ENCODE measurements around the gene NXPE3. TPM values are rescaled to one million over a fixed set of nuclear protein-coding genes. Genes with fewer than 3 reads are reported as not detected.

The NXPE3 gene
- polyA plus RNA-seq, 1 donor from 2014 or later = 6.6 TPM

DNA sequence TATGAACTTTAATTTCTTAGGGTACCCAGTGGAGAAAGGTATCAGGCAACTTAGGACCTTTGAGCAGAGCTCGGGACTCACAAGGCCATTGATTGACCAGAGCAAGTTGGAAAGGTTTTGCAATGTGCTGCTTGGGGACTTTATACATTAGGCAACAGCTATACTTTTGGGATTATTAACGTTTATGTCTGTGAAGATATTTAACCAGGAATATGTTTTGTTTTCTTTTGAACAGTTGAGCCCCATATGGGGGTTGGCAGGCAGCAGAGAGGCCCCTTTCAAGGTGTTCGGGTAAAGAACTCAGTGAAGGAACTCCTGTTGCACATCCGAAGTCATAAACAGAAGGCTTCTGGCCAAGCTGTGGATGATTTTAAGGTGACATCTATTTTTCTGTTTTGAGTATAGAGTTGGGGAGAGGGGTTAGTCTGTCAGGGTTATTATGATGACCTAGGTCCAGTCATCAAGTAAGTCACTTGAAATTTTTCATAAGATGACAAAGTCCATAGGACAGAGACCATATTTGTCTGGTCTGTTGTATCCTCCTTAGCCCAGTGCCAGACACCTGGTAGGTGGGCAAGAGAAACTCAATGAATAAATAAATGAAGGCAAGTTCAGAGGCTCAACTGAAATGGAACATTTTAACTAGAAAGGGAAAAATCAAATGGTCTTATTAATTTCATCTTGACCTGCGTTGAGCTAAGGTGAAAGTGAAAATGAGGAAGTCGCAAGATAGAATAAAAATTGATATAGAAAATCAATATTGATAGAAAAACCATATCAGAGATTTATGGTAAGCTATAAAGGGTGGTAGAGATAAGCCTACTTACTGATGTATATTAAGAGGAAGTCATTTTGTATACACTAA, 73.1 kb downstream of the NXPE3 start:
- H3K4me3 ChIP-seq (ENCODE audit: low read length) = no peak overlapping the region
- no peaks in the 10 kb centered on the region for H4K20me1 ChIP-seq (ENCODE audit: insufficient read depth)
- H3K4me2 ChIP-seq (ENCODE audit: low read length) = no peak overlapping the region
- no peak overlapping the region for H3K9ac ChIP-seq (ENCODE audit: low read length)
- no peaks in the 10 kb centered on the region for H3K9me2 ChIP-seq (ENCODE audit: insufficient read depth, low read length)
- peaks cover 41% of the 10 kb centered on the region for H3K27me3 ChIP-seq (ENCODE audit: insufficient read depth, low read depth, low read length)
- H2AFZ ChIP-seq (ENCODE audit: low read depth, low read length) = no peak overlapping the region
- no peaks in the 10 kb centered on the region for H3F3A ChIP-seq (ENCODE audit: insufficient read depth, low read length, poor library complexity, severe bottlenecking)
- no peak for TF ChIP-seq REST (IDR thresholded peaks at IDR 0.05; ENCODE audit: borderline replicate concordance)
- TF ChIP-seq RAD21 (conservative IDR thresholded peaks at IDR 0.05) = no peak
- TF ChIP-seq TAF1 (IDR thresholded peaks at IDR 0.05; ENCODE audit: low read depth) = no peak
- no peak for TF ChIP-seq SMC3 (conservative IDR thresholded peaks at IDR 0.05; ENCODE audit: poor library complexity)
- TF ChIP-seq EP300 (conservative IDR thresholded peaks at IDR 0.05; ENCODE audit: poor library complexity, severe bottlenecking) = no peak
- no peak for TF ChIP-seq MXI1 (conservative IDR thresholded peaks at IDR 0.05; ENCODE audit: poor library complexity, severe bottlenecking)
- TF ChIP-seq, protein P1, sequence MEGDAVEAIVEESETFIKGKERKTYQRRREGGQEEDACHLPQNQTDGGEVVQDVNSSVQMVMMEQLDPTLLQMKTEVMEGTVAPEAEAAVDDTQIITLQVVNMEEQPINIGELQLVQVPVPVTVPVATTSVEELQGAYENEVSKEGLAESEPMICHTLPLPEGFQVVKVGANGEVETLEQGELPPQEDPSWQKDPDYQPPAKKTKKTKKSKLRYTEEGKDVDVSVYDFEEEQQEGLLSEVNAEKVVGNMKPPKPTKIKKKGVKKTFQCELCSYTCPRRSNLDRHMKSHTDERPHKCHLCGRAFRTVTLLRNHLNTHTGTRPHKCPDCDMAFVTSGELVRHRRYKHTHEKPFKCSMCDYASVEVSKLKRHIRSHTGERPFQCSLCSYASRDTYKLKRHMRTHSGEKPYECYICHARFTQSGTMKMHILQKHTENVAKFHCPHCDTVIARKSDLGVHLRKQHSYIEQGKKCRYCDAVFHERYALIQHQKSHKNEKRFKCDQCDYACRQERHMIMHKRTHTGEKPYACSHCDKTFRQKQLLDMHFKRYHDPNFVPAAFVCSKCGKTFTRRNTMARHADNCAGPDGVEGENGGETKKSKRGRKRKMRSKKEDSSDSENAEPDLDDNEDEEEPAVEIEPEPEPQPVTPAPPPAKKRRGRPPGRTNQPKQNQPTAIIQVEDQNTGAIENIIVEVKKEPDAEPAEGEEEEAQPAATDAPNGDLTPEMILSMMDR (IDR thresholded peaks at IDR 0.05; ENCODE audit: poor library complexity, severe bottlenecking) = no peak
- peaks cover 3% of the 10 kb centered on the region for H3K36me3 ChIP-seq (ENCODE audit: insufficient read depth, low read length)
- H3K79me2 ChIP-seq (replicated peaks; ENCODE audit: insufficient read depth, low read length) = no peaks in the 10 kb centered on the region
- no peak overlapping the region for H3K27ac ChIP-seq (ENCODE audit: low read length)
- no peaks in the 10 kb centered on the region for H3K9me3 ChIP-seq (ENCODE audit: low read length)

- Histone ChIP-seq H4K20me1 (ENCODE audit: insufficient read depth) (no peaks in the 10 kb centered on the region), H3K79me2 (replicated peaks; ENCODE audit: insufficient read depth, low read length) (no peaks in the 10 kb centered on the region), H3K27ac (ENCODE audit: low read length) (no peak overlapping the region), H3K4me2 (ENCODE audit: low read length) (no peak overlapping the region), H3K9ac (ENCODE audit: low read length) (no peak overlapping the region), H3K4me3 (ENCODE audit: low read length) (no peak overlapping the region), H3K9me3 (ENCODE audit: low read length) (no peaks in the 10 kb centered on the region), H2AFZ (ENCODE audit: low read depth, low read length) (no peak overlapping the region), H3F3A (ENCODE audit: insufficient read depth, low read length, poor library complexity, severe bottlenecking) (no peaks in the 10 kb centered on the region), H3K27me3 (ENCODE audit: insufficient read depth, low read depth, low read length) (peaks cover 36% of the 10 kb centered on the region), H3K36me3 (ENCODE audit: insufficient read depth, low read length) (peaks cover 3% of the 10 kb centered on the region), H3K9me2 (ENCODE audit: insufficient read depth, low read length) (no peaks in the 10 kb centered on the region)
- TF ChIP-seq MXI1 (conservative IDR thresholded peaks at IDR 0.05; ENCODE audit: poor library complexity, severe bottlenecking) (no peak), RAD21 (conservative IDR thresholded peaks at IDR 0.05) (no peak), EP300 (conservative IDR thresholded peaks at IDR 0.05; ENCODE audit: poor library complexity, severe bottlenecking) (no peak), REST (IDR thresholded peaks at IDR 0.05; ENCODE audit: borderline replicate concordance) (no peak), POLR2AphosphoS5 (IDR thresholded peaks at IDR 0.05) (no peak), EZH2 (IDR thresholded peaks at IDR 0.05; ENCODE audit: borderline replicate concordance, insufficient read depth, low read length, poor library complexity, severe bottlenecking) (no peak)
- TF ChIP-seq, protein P1 (IDR thresholded peaks at IDR 0.05; ENCODE audit: poor library complexity, severe bottlenecking) = no peak
Observed at GRCh38 chr3:101852983-101853840, 74.2 kb downstream of the NXPE3 start.
